HG02763 (cell line): ENCODE results near the gene CDHR5.

Experiments used
- ATAC-seq: cut with Tn5 transposase; IDR thresholded peaks from one replicate; pipeline ENCODE4 v1.9.1; 2021; ENCODE audit warnings: mild to moderate bottlenecking, moderate library complexity; ENCODE audit not compliant: unreplicated experiment

Gene CDHR5

DNA sequence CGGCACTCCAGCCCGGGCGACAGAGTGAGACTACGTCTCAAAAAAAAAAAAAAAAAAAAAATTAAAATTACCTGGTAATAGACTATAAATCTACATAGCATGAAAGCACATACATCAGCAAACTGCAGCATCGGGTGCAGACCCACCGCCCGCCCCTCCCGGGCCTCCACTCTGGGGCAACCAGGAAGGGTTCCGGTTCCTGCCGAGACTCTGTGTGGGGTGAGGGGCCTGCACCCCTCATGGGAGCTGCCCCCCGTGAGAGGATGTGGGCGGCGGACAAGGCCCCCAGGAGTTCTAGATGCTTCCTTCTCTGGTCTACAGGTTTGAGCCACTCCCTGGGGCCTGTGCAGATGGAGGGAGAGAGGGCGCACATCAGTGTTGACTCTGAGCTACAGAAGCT lies 21.5 kb upstream of the CDHR5 start:
- ATAC-seq: no peak

DNA sequence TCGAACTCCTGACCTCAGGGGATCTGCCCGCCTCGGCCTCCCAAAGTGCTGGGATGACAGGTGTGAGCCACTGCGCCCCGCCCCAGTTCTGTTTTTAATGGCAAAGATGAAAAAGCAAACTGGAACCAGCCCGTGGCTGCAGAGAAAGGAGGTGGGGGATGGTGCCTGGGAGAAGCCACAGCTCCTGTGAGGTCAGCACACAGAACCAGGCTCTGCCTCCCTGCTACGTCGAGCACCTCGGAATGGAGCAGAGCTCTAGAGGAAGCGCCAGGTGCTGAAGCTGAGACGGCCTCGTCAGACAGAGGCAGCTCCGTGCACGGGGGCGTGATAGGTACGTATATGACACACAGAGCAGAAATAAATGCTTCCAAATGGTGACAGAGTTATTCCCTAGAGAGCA lies 20.8 kb upstream of the CDHR5 start:
- ATAC-seq: no peak

DNA sequence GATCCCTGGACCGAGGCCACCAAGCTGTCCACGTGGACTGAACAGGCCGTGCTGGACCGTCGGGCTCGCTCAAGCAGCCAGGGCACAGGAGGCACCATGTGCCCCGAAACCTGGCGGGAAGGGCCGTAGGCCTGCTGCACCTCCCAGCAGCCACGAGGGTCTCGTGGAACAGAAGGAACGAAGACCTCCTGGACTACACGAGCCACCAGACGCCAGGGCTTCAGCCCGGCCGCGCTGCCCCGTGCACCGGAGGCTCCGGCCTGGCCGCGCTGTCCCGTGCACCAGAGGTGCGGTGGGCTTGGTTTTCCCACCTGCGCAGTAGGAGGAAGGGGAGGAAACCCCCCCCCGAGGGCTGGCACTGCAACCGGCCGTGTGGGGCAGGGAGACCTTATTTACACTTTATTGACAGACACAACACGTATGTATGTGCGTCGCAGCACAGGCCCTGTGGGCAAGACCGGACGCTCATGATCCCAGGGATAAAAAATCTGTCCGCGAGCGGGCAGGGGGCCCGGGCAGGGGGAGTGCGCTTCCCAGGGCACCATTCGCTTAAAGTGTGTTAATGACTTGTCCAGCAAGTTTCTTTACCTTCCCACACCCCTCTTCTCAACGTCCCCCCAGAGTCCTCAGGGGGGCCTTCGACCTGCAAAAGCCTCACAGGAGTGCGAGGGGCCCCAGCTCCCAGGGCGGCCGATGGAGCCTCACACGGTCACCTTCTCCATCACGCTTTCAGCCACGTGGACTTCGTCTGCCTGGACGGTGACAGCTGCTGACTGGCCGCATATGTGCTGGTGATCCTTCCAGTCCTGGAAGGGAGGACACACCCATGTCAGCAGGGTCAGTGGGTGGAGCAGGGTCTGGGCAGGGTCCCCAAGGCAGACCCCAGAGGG lies 19.3 kb upstream of the CDHR5 start:
- ATAC-seq: no peak

DNA sequence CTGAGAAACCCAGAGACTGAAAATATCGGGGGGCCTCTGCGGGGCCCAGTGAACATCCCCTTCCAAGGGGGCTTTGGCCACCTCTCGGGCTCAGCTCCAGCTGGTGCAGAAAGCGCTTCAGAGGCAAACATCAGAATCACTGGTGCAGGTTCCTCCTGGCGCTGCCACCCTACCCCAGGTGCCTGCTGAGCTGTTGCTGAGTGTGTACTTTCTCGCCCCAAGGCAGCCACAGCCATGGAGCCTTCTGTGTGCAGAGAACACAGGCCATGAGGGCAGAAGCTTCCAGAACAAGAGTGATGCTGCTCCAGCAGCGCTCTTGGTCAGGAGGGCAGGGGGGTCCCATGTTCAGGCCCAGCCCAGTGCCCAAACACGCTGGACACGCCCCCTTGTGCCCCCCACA lies 18.6 kb upstream of the CDHR5 start:
- ATAC-seq: no peak

DNA sequence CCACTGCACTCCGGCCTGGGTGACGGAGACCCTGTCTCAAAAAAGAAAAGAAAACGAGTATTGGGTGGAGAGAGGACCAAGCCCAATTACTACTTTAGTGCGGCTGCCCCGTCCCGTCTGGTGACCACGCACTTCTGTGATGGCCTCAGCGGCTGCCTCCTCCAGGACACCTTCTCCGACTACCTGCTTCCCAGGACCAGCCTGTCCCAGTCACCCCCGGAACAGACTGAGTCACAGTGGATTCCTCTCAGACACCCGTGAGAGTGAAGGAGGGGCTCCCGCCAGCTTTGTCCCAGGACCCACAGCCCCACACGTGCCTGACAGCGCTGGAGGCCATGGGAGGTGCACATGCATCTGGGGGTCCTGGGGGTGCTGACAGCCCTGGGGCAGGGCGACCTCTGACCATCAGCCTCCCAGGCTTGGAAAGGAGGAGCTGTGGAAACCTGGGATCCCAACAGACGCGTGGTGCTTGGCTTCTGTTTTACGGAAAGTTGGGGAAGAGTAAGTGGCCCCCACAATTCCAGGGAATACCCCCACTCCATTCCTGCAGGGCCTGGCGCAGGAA lies 17.1 kb upstream of the CDHR5 start:
- no peak for ATAC-seq

DNA sequence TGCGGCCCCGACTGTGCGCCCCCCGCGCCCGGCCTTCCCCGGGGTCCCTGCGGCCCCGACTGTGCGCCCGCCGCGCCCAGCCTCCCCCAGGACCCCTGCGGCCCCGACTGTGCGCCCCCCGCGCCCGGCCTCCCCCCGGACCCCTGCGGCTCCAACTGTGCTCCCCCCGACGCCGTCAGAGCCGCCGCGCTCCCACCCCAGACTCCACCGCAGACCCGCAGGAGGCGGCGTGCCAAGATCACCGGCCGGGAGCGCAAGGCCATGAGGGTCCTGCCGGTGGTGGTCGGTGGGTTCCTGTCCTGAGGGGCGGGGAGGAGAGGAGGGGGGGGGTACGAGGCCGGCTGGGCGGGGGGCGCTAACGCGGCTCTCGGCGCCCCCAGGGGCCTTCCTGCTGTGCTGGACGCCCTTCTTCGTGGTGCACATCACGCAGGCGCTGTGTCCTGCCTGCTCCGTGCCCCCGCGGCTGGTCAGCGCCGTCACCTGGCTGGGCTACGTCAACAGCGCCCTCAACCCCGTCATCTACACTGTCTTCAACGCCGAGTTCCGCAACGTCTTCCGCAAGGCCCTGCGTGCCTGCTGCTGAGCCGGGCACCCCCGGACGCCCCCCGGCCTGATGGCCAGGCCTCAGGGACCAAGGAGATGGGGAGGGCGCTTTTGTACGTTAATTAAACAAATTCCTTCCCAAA lies 15.4 kb upstream of the CDHR5 start:
- no peak for ATAC-seq

DNA sequence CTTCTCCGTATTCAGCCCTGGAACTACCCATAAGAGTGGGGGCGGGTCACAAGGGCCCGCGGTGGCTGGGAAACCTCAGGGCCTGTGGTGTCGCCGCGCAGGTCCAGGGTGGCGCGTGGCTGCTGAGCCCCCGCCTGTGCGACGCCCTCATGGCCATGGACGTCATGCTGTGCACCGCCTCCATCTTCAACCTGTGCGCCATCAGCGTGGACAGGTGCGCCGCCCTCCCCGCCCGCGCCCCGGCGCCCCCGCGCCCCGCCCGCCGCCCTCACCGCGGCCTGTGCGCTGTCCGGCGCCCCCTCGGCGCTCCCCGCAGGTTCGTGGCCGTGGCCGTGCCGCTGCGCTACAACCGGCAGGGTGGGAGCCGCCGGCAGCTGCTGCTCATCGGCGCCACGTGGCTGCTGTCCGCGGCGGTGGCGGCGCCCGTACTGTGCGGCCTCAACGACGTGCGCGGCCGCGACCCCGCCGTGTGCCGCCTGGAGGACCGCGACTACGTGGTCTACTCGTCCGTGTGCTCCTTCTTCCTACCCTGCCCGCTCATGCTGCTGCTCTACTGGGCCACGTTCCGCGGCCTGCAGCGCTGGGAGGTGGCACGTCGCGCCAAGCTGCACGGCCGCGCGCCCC lies 14.7 kb upstream of the CDHR5 start:
- ATAC-seq: no peak

DNA sequence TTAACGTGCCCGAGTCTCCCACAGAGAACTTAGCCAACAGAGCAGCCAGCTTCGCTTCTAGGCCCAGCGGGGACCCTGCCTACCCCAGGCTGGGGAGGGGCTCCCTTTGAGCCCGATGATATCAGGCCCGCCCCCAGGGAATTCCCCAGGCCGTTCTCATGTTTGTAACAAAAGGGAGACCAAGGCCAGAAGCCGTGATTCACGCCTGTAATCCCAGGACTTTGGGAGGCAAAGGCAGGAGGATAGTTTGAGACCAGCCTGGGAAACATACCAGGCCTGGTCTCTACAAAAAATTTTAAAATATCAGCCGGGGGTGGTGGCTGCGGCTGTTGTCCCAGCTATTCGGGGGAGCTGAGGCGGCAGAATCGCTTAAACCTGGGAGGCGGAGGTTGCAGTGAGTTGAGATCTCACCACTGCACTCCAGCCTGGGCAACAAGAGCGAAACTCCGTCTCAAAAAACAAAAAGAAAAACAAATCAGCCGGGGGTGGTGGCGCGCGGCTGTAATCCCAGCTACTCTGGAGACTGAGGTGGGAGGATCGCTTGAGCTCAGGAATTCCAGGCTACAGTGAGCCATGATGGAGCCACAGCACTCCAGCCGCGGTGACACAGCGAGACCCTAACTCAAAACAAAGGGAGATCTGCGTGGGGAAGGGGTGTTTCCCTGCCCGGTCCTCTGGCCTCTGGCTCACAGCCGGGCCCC lies 14.0 kb upstream of the CDHR5 start:
- no peak for ATAC-seq

DNA sequence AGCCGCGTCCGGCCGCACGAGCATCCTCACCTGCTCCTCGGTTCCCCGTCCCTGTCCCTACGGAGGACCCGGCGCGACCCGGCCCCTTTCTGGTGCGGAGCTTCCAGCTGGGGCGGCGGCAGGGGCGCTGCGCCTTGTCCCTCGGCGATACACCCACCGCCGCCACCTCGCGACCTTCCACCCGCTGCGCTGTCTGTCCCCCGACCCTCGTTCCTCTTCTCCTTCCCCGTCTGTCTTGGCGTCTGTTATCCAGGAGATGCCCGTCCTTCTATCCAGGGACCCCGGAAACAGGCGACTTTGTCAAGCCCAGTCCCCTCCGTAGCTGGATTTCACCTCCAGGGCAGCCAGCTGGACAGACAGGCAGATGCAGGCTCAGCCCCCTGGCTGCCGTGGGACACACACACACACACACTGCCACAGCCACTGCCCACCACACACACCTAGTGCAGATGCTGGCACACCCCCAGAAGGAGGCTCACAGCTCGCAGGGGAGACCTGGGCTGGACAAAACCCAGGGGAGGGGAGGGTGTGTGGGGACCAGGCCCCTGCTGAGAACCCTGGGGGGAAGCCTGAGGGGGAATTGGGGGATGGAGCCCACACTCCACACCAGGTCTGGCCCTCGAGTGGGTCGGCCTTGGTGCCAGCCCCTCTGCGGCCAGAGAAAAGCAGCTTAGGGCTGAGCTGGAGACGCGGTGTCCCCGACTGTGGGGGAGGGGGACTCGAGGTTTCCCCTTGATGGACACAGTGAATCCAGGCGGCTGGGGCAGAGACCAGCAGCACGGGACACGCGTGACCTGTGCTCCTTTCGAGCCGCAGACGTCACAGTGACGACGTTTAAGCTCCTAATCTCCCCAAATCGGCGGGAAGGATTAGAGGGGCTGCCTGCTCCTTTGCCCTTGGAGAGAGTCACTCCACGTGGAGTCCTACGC lies 13.1 kb upstream of the CDHR5 start:
- ATAC-seq: no peak

DNA sequence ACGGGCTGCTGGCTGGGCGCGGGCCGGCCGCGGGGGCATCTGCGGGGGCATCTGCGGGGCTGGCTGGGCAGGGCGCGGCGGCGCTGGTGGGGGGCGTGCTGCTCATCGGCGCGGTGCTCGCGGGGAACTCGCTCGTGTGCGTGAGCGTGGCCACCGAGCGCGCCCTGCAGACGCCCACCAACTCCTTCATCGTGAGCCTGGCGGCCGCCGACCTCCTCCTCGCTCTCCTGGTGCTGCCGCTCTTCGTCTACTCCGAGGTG lies 12.5 kb upstream of the CDHR5 start:
- ATAC-seq: no peak

DNA sequence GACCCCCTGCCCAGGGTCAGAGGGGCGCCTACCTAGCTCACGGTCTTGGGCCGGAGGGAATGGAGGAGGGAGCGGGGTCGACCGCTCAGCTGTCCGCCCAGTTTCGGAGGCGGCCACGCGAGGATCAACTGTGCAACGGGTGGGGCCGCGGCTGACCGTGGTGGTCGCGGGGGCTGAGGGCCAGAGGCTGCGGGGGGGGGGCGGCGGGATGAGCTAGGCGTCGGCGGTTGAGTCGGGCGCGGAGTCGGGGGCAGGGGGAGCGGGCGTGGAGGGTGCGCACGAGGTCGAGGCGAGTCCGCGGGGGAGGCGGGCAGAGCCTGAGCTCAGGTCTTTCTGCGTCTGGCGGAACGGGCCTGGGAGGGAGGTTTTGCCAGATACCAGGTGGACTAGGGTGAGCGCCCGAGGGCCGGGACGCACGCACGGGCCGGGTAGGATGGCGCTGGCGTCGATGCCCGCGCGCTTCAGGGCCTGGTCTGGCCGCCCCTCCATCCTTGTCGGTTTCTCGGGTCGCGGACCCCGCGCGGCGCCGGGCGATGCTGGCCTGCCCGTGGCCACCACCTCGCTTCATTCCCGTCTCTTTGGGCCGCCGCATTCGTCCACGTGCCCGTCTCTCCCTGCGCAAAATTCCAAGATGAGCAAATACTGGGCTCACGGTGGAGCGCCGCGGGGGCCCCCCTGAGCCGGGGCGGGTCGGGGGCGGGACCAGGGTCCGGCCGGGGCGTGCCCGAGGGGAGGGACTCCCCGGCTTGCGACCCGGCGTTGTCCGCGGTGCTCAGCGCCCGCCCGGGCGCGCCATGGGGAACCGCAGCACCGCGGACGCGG lies 12.0 kb upstream of the CDHR5 start, which contains the start of gene DRD4:
TSS of gene DRD4 (plus strand) at position 759 of the 822 bp plus-strand sequence. CDS start at position 795, 36 bp downstream.
- ATAC-seq: no peak

DNA sequence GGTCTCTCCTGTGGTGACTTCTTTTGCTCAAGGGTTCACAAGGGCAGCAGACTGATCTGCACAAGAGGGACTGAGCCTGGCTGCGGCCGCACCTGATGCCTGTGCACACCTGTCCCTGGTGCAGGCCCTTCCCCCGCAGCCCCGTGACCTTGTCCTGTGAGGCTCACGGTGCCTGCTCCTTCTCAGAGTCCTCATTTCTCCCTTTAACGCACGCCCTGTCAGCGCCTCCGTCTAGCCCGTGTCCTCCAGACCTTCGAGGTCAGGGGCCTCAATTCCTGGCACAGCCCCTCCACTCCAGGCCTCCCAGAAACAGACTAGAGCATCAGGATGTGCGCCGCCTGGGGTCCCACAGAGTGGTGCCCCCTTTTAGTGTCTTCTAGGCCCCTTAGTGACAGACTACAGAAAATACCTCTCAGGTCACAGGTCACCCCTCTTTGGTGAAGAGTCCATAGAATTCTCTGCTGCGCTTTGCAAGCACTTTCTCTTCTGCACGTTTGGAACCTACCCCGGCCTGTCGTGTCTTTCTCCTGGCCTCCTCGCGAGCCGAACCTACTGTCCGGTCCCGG lies 11.3 kb upstream of the CDHR5 start:
- no peak for ATAC-seq

DNA sequence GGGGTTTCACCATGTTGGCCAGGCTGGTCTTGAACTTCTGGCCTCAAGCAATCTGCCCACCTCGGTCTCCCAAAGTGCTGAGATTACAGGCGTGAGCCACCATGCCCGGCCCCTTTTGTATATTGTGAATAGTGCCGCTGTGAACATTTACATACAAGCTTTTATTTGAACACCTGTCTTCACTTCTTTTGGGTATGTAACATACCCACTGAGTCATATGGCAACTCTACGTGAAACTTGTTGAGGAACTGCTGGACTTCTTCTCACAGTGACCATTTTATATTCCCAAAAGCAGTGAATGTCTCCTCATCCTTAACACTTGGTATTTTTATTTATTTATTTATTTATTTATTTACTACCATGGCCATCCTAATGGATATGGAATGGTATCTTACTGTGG lies 6.1 kb upstream of the CDHR5 start:
- no peak for ATAC-seq

DNA sequence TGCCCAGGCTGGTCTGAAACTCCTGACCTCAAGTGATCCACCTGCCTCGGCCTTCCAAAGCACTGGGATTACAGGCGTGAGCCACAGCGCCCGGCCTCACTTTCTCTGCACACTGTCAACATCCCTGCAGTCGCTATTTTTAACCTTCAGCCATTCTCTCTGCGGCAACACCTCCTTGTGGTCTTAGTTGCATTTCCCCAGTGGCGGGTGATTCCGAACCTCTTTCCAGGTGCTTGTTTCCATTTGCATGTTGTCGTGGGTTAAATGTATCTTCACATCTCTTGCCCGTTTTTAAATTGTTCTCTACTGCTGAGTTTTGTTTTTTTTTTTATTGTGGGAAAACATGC lies 4.5 kb upstream of the CDHR5 start:
- ATAC-seq: no peak

DNA sequence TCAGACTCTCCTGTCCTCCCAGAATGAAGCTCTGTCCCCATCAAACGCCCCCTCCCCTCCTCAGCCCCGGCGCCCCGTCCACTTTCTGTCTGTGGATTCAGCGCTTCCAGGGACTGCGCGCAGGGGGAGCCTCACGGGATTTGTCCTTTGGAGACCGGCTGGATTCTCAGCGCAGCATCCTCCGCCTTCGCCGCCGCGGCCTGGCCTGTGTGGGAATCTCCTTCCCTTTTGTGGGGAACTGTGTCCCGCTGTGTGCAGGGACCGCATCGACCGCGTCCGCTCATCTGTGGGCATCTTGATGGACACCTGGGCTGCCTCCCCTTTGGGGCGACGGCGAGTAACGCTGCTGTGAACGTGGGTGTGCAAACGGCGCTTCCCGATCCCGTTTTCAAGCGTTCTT lies 3.3 kb upstream of the CDHR5 start:
- no peak for ATAC-seq

DNA sequence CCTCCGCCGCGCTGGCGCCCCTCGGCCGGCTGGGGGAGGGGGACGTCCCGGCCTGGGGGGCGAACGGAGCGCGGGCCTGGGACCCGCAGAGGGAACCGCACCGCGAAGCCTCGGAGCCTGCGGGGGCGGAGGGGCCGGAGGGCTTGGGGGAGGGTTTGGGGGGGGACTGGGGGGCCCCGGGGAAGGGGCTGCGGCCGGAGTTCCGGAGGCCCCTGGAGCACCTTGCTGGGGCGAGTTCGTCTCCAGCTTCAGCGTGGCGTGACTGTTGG lies 2.5 kb upstream of the CDHR5 start:
- ATAC-seq: no peak

DNA sequence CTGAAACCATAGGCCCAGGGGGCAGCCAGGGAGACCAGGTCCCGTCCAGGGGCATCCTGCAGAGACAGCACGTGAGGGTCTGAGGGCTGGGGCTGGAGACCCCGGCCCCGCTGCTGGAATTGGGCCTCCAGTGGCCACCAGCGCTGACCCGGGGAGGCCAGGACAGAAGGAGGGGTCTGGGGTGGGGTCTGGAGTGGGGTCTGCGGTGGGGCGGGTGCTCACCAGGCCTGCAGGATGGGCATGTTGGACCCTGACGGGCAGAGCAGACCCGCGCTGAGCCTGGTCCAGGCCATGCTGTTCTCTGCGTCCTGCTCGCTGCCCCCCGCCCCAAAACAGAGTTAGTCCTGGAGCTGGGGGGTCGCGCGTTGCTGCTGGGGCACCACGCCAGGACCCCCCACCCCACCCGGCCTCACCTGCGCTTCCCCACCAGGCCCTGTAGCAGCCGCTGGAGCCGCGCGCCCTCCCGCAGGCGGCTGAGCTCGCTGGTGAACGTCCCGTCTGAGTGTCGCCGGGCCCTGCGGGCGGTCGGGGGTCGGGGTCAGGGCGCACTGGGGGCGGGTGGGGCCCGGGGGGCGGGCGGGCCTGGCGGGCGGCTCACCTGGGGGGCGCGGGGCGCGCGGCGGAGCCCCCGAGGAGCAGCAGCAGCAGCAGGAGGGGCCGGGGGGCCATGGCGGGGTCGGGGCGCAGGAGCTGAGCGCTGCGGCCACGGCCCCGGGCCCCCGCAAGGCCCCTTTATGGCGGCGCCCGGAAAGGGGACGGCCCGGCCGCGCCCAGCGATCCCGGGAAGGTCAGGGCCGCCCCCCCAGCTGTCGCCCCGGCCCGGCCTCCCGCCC lies 1.9 kb upstream of the CDHR5 start, which contains the start of gene SCT:
TSS of gene SCT (minus strand) at position 707 of the 833 bp plus-strand sequence. CDS start at position 669, 38 bp downstream.
- ATAC-seq: no peak

DNA sequence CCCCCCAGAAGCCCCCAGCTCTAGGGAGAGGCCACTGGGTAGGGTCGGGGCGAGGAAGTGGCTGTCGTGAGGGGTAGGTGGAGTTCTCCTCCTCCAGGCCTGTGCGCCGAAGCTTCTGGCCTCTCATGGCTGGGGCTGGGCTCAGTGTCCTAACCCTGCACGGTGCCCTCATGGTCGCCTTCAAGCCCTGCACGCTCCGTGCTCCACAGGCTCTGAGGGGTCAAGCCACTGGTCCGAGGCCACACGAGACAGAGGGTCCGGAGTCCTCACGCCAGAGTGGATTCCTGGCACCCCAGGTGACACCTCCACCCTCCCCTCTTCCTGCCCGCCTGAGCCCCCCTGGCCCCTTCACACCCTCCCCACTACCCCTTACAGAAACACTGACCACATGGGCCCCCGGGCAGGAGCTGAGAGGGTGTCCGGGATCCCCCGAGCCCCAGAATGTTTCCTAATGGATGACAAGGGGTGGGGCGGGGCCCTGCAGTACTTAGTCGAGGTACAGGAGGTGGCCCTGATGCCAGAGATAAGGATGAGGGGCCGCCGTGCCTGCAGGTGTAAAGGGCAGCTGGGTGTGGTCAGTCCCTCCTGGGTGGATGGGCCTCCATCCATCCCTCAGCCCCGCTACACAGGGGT lies 997 bp upstream of the CDHR5 start:
- ATAC-seq: no peak
